ENCODE measurements around the gene KLHL21. TPM values are rescaled to one million over a fixed set of nuclear protein-coding genes. Genes with fewer than 3 reads are reported as not detected.

Gene KLHL21
- total RNA-seq, 2 experiments from 2014 or later, result 31.2 TPM

- Mint-ChIP-seq H3K4me3 (no peak overlapping the region), H3K27me3 (no peaks in the 10 kb centered on the region), H3K4me1 (peaks cover 26% of the 10 kb centered on the region), H3K9me3 (no peaks in the 10 kb centered on the region), H3K27ac (no peak overlapping the region), H3K36me3 (peaks cover 3% of the 10 kb centered on the region)
- DNase-seq, result no peak
Observed at GRCh38 chr1:6585841-6586240, 16.8 kb downstream of the KLHL21 start.

GRCh38 chr1:6585081-6585722 is 17.5 kb downstream of the KLHL21 start:
- no peaks in the 10 kb centered on the region for H3K27me3 Mint-ChIP-seq
- no peak overlapping the region for H3K4me3 Mint-ChIP-seq
- no peak for DNase-seq
- H3K9me3 Mint-ChIP-seq, result no peaks in the 10 kb centered on the region
- H3K27ac Mint-ChIP-seq, result no peak overlapping the region
- peaks cover 31% of the 10 kb centered on the region for H3K4me1 Mint-ChIP-seq
- peaks cover 6% of the 10 kb centered on the region for H3K36me3 Mint-ChIP-seq

- H3K27me3 Mint-ChIP-seq, result no peaks in the 10 kb centered on the region
- no peak overlapping the region for H3K4me3 Mint-ChIP-seq
- DNase-seq, result no peak
- H3K9me3 Mint-ChIP-seq, result no peaks in the 10 kb centered on the region
- H3K27ac Mint-ChIP-seq, result no peak overlapping the region
- peaks cover 33% of the 10 kb centered on the region for H3K4me1 Mint-ChIP-seq
- peaks cover 6% of the 10 kb centered on the region for H3K36me3 Mint-ChIP-seq
Observed at GRCh38 chr1:6584126-6585080, 18.3 kb downstream of the KLHL21 start.

- Mint-ChIP-seq H3K4me3 (peak overlapping the region; percentile 4), H3K4me1 (peaks cover 35% of the 10 kb centered on the region)
Observed at GRCh38 chr1:6582370-6582769, 20.3 kb downstream of the KLHL21 start.

GRCh38 chr1:6581561-6582305 is 20.9 kb downstream of the KLHL21 start:
- peaks cover 4% of the 10 kb centered on the region for H3K36me3 Mint-ChIP-seq
- no peak for DNase-seq
- peak overlapping the region; percentile 38 for H3K27ac Mint-ChIP-seq
- peak overlapping the region; percentile 95 for H3K4me3 Mint-ChIP-seq
- no peaks in the 10 kb centered on the region for H3K9me3 Mint-ChIP-seq
- peaks cover 34% of the 10 kb centered on the region for H3K4me1 Mint-ChIP-seq
- no peaks in the 10 kb centered on the region for H3K27me3 Mint-ChIP-seq

More at GRCh38 chr1:6582370-6582769, 20.3 kb downstream of the KLHL21 start:
- DNase-seq, result no peak
- Mint-ChIP-seq H3K27ac (peak overlapping the region; percentile 7), H3K36me3 (peaks cover 4% of the 10 kb centered on the region), H3K9me3 (no peaks in the 10 kb centered on the region), H3K27me3 (no peaks in the 10 kb centered on the region)

GRCh38 chr1:6580593-6581409 is 21.9 kb downstream of the KLHL21 start:
- DNase-seq, result no peak
- Mint-ChIP-seq H3K36me3 (peaks cover 4% of the 10 kb centered on the region), H3K27ac (peak overlapping the region; percentile 89), H3K4me3 (peak overlapping the region; percentile 95), H3K9me3 (no peaks in the 10 kb centered on the region), H3K27me3 (no peaks in the 10 kb centered on the region), H3K4me1 (peaks cover 31% of the 10 kb centered on the region)

GRCh38 chr1:6580119-6580592 is 22.5 kb downstream of the KLHL21 start:
- H3K4me3 Mint-ChIP-seq, result peak overlapping the region; percentile 95
- peak overlapping the region; percentile 93 for H3K27ac Mint-ChIP-seq
- peaks cover 4% of the 10 kb centered on the region for H3K36me3 Mint-ChIP-seq
- peaks cover 31% of the 10 kb centered on the region for H3K4me1 Mint-ChIP-seq
- no peaks in the 10 kb centered on the region for H3K9me3 Mint-ChIP-seq
- DNase-seq, result no peak
- no peaks in the 10 kb centered on the region for H3K27me3 Mint-ChIP-seq

- Mint-ChIP-seq H3K4me3 (peak within 1 kb of the TSS; percentile 95), H3K36me3 (peaks cover 4% of the 10 kb centered on the region), H3K9me3 (no peaks in the 10 kb centered on the region), H3K27me3 (no peaks in the 10 kb centered on the region), H3K4me1 (peaks cover 25% of the 10 kb centered on the region), H3K27ac (peak within 1 kb of the TSS; percentile 93)
- peak; percentile 99 for DNase-seq
Observed at GRCh38 chr1:6579374-6580118, 23.1 kb downstream of the KLHL21 start, which contains the start of gene ZBTB48. Gene ZBTB48, plus strand, starts transcription at chr1:6579994. Its CDS starts 616 bp downstream, at chr1:6580610.

GRCh38 chr1:6578624-6579373 is 23.9 kb downstream of the KLHL21 start:
- no peak for DNase-seq
- H3K27ac Mint-ChIP-seq, result peak overlapping the region; percentile 93
- peak overlapping the region; percentile 95 for H3K4me3 Mint-ChIP-seq
- H3K9me3 Mint-ChIP-seq, result no peaks in the 10 kb centered on the region
- H3K36me3 Mint-ChIP-seq, result peaks cover 4% of the 10 kb centered on the region
- peaks cover 24% of the 10 kb centered on the region for H3K4me1 Mint-ChIP-seq
- no peaks in the 10 kb centered on the region for H3K27me3 Mint-ChIP-seq

GRCh38 chr1:6577831-6578525 is 24.7 kb downstream of the KLHL21 start:
- peaks cover 24% of the 10 kb centered on the region for H3K4me1 Mint-ChIP-seq
- no peak overlapping the region for H3K4me3 Mint-ChIP-seq
- H3K27me3 Mint-ChIP-seq, result no peaks in the 10 kb centered on the region
- peaks cover 4% of the 10 kb centered on the region for H3K36me3 Mint-ChIP-seq
- DNase-seq, result no peak
- no peak overlapping the region for H3K27ac Mint-ChIP-seq
- H3K9me3 Mint-ChIP-seq, result no peaks in the 10 kb centered on the region

GRCh38 chr1:6574818-6575217 is 27.9 kb downstream of the KLHL21 start:
- no peaks in the 10 kb centered on the region for H3K36me3 Mint-ChIP-seq
- peaks cover 3% of the 10 kb centered on the region for H3K27me3 Mint-ChIP-seq
- H3K4me1 Mint-ChIP-seq, result peaks cover 9% of the 10 kb centered on the region
- no peak overlapping the region for H3K4me3 Mint-ChIP-seq
- no peak overlapping the region for H3K27ac Mint-ChIP-seq
- DNase-seq, result no peak
- H3K9me3 Mint-ChIP-seq, result no peaks in the 10 kb centered on the region

- H3K27ac Mint-ChIP-seq, result no peak overlapping the region
- H3K4me3 Mint-ChIP-seq, result no peak overlapping the region
- H3K36me3 Mint-ChIP-seq, result no peaks in the 10 kb centered on the region
Observed at GRCh38 chr1:6574025-6574620, 28.5 kb downstream of the KLHL21 start.

More at GRCh38 chr1:6574025-6574620, 28.5 kb downstream of the KLHL21 start:
- no peak for DNase-seq
- Mint-ChIP-seq H3K4me1 (peaks cover 4% of the 10 kb centered on the region), H3K9me3 (no peaks in the 10 kb centered on the region), H3K27me3 (peaks cover 3% of the 10 kb centered on the region)
